IPS DF 6.9 (cell line): ENCODE data around the gene HPS1.

Experiments
- DNase-seq: peaks from one replicate; pipeline ENCODE4 v3.0.0-alpha.2; 2013; ENCODE audit warnings: low read depth, low spot score
- H3K27ac ChIP-seq: one replicate; pipeline ENCODE4 v1.5.1; 2013; ENCODE audit warnings: low read length, control low read depth
- H3K27me3 ChIP-seq: 2 replicates; pipeline ENCODE4 v1.6.1; 2013; ENCODE audit warnings: mild to moderate bottlenecking, low read length; ENCODE audit not compliant: control insufficient read depth, insufficient read depth
- H3K36me3 ChIP-seq: 2 replicates; pipeline ENCODE4 v1.6.1; 2013; ENCODE audit warnings: low read length; ENCODE audit not compliant: control insufficient read depth, insufficient read depth
- H3K4me1 ChIP-seq: 2 replicates; pipeline ENCODE4 v1.6.1; 2013; ENCODE audit warnings: low read length; ENCODE audit not compliant: control insufficient read depth, insufficient read depth
- H3K4me3 ChIP-seq: 2 replicates; pipeline ENCODE4 v1.5.1; 2013; ENCODE audit warnings: mild to moderate bottlenecking, low read length
- H3K9me3 ChIP-seq: 2 replicates; pipeline ENCODE4 v1.6.1; 2013; ENCODE audit warnings: low read length, inconsistent platforms; ENCODE audit not compliant: control insufficient read depth, insufficient read depth
- WGBS: extraction: QIAGEN DNeasy Blood & Tissue Kit; methylation state at CpG from one replicate; pipeline ENCODE4 v1.1.7; 2013; ENCODE audit warnings: mixed read lengths, missing lambda C conversion rate; ENCODE audit not compliant: insufficient read length, insufficient coverage; 5-methylcytosine and 5-hydroxymethylcytosine counted together

The HPS1 gene

DNA sequence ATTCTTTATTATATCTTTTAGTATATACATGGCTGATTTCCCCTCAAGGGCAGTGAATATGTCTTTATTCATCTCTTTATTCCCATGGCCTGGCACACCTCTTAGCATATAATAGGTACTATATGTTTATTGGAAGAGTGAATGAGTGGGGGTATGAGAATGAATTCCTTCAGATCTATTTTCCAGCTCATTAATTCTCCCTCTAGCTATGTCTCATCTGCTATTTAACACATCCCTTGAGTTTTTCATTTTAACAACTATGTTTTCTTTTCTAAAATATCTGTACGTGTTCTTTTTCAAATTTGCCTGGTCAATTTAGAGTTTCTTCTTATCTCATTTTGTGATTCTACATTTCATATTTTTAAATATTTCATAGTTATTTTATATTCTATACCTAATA, 14.4 kb downstream of the HPS1 start:
- DNase-seq: no peak
- no peaks in the 10 kb centered on the region for H3K9me3 ChIP-seq
- no peaks in the 10 kb centered on the region for H3K4me1 ChIP-seq
- WGBS: no CpG with 5 or more reads among the region's 1 CpG
- no peaks in the 10 kb centered on the region for H3K27me3 ChIP-seq
- H3K27ac ChIP-seq: no peak overlapping the region
- H3K36me3 ChIP-seq: peaks cover 3% of the 10 kb centered on the region
- no peak overlapping the region for H3K4me3 ChIP-seq

DNA sequence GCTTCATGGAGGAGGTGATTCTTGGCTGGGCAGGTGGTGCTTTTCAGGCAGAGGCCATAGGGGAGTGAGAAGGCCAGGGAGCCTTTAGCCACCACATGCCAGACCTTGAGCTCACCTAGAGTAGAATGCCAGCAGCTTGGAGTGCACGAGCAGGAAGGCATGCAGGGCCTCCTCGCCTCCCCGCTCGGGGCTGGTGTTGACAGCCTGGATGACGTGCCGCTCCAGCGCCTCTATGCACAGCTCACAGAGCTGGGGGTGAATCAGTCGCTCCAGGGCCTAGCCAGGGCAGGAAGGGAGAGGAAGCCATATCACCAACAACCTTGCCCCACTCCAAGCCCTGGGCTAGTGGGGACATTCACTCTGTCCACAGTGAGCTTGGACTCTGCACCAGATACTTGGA, 15.7 kb downstream of the HPS1 start:
- Histone ChIP-seq H3K4me1 (no peaks in the 10 kb centered on the region), H3K27me3 (no peaks in the 10 kb centered on the region), H3K4me3 (no peak overlapping the region), H3K9me3 (no peaks in the 10 kb centered on the region), H3K27ac (no peak overlapping the region), H3K36me3 (peaks cover 3% of the 10 kb centered on the region)
- whole genome bisulfite sequencing: no CpG with 5 or more reads among the region's 8 CpGs
- DNase-seq: no peak

DNA sequence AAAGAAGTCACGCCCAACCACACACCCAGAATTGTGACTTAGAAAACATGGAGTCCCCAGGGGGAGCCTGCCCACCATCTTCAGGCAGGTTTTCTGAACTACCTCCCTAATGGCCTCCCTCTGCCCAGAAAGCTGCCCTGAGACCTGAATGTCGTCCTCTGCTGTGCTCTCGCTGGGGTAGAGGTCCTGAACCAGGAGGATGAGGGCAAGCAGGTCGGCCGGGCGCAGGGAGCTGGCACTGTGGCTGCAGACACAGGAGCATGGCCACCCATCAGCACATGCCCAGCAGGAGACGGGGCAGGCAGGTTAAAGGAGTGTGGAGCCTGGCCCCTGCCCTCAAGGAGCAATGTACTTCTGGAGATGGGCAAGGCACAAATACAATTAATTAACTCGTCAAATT, 16.3 kb downstream of the HPS1 start:
- peaks cover 3% of the 10 kb centered on the region for H3K36me3 ChIP-seq
- H3K4me1 ChIP-seq: no peaks in the 10 kb centered on the region
- no peak overlapping the region for H3K27ac ChIP-seq
- no peak overlapping the region for H3K4me3 ChIP-seq
- no CpG with 5 or more reads among the region's 8 CpGs for WGBS
- no peaks in the 10 kb centered on the region for H3K9me3 ChIP-seq
- DNase-seq: no peak
- H3K27me3 ChIP-seq: no peaks in the 10 kb centered on the region

DNA sequence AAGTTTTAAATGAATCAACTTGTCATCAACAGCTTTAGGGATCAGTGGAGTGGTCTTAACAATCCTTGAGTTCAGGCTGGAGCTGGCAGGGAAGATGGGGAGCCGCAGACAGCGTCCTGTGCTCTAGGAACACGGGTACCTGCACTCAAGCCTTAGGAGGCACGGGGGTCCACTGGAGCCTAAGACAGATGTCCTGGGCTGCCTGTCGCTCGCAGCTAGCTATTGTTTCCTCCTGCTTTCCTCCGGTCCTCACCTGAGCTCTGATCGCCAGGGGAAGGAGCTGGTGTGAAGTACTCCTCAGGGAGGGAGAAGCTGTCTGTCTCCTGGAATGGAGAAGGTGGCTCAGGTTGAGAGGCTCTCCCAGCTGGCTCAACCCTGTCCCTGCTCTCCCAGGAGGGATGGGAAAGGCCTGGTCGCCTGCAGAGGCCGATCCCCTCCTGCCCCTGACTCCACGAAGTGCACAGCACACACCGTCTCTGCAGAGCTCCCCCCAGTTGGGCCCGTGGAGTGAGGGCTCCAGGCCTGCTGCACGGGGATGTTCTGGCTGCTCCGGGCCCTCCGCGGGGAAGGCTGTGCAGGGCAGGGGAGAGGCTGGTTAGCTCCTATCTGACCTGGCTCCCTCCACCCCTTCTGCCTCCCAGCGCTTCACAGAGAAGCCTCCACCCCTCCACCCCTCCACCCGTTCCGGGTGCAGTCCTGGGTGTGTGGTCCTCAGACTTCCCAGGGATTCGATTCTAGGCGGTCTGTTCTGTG, 17.2 kb downstream of the HPS1 start:
- Histone ChIP-seq H3K9me3 (no peaks in the 10 kb centered on the region), H3K4me3 (no peak overlapping the region), H3K27ac (no peak overlapping the region), H3K27me3 (no peaks in the 10 kb centered on the region), H3K4me1 (no peaks in the 10 kb centered on the region), H3K36me3 (peaks cover 3% of the 10 kb centered on the region)
- no peak for DNase-seq
- no CpG with 5 or more reads among the region's 22 CpGs for WGBS

DNA sequence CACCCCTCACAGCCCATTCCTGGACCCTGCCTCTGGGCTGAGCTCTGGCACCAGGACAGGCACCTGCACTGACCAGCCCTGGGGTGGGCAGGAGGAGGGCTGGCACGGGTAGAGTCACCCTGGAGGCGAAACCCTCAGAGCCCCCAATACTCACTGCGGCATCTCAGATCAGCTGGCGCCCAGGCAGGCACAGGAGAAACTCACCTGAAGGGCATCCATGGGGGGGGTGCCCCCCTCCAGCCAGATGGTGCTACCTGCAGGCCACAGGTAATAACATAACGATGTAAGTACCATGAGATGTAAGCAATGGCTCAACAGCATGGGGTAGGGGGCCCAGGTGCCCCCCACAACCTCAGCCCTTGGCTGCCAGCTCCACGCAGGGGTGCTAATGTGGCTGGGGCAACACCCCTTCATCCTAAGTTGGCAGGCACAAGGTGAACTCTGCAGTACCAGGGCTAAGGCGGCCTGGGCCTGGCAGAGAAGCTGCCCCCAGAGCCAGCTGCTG, 19.7 kb downstream of the HPS1 start:
- WGBS: no CpG with 5 or more reads among the region's 7 CpGs
- peaks cover 3% of the 10 kb centered on the region; the same call in 1 of the 2 replicates for H3K36me3 ChIP-seq

DNA sequence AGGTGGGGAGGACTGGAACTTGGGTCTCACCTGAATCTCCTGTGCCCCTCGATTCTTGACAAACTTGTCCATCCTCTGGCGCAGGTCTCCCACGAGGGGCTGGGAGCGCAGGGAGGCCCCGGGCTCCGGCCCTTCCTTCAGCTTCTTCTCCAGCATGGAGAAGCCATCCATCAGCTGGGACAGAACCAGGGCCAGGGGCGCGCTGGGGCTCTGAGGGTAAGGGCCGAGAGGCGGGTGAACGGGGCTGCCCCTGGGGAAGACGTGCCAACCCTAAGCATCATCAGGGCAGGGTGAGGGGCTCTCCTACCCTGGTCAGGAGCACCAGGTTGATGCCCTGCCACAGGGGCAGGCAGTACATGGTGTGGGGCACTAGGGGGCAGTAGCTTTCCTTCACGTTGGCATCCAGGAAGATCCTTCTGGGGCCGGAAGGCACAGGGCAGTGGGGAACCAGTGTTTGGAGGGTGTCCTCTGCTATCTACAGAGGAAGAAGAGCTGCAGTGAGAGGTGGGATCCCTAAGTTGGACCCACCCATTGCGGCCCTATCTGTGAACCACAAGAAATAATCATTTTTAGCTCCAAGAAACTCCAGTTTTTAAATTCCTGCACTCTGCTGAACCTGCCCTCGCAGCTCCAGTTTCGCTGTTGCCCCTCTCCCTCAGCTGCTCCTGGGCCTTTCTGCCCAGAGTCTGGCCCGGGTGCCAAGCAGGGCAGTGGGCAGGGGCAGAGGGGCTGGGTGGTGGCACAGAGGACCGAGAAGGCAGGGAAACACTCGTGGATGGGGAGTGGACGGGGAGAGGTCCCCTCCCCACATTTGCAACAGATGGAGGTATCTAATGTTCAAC, 21.0 kb downstream of the HPS1 start:
- Histone ChIP-seq H3K27me3 (no peaks in the 10 kb centered on the region), H3K4me3 (no peak overlapping the region), H3K27ac (no peak overlapping the region), H3K4me1 (no peaks in the 10 kb centered on the region), H3K9me3 (no peaks in the 10 kb centered on the region), H3K36me3 (peaks cover 3% of the 10 kb centered on the region; the same call in 1 of the 2 replicates)
- no CpG with 5 or more reads among the region's 21 CpGs for WGBS
- DNase-seq: no peak

More for the DNA sequence above, 19.7 kb downstream of the HPS1 start:
- Histone ChIP-seq H3K9me3 (no peaks in the 10 kb centered on the region), H3K27me3 (no peaks in the 10 kb centered on the region), H3K27ac (no peak overlapping the region), H3K4me3 (no peak overlapping the region), H3K4me1 (no peaks in the 10 kb centered on the region)
- no peak for DNase-seq

DNA sequence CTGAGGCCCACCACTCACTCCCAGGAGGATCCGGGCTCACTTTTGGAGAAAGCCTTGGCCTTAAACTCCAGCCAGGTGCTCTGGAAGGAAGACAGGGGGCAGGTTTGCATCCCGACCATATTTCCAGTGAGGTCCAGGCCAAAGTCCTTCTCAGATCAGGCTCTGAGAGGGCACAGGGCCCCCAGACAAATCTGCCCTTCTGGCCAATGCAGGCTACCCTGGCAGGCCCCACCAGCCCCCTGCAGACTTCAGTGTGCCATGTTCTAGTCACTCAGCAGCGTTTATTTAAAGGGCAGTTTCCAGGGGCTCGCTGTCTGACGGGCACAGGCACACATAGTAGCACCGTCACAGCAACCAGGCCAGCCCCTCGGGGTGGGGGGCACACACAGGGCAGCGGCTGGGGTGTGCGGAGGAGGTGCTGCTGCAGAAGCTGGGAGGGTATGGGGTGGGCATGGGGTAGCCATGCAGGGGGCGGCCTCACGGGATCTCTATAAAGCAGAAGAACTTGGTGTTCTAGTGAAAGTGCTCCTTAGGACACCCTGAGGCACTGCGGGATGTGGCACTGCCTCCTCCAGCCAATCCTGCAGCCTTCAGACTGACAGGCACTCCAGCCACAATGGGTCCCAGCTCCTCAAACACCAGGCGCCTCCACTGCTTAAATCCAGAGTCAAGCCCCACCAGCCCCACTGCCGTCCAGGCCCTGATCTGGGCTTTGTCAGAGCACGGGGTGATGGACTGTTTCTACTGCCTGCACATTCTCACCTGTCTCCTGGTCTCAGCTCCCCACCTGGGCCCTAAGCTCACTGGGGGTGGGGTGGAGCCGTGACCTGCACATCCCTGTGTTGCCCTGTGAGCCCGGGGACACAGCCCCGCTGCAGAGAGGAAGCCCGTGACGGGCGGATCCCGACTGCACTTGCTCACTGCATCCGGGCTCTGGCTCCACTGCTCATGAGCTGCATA, 22.2 kb downstream of the HPS1 start:
- no CpG with 5 or more reads among the region's 23 CpGs for WGBS
- no peaks in the 10 kb centered on the region for H3K9me3 ChIP-seq
- no peaks in the 10 kb centered on the region; the same call in 1 of the 2 replicates for H3K36me3 ChIP-seq

GRCh38 chr10:98423691-98424120, 23.0 kb downstream of the HPS1 start:
- Histone ChIP-seq H3K9me3 (no peaks in the 10 kb centered on the region), H3K4me3 (no peak overlapping the region), H3K27me3 (no peaks in the 10 kb centered on the region), H3K27ac (no peak overlapping the region), H3K36me3 (no peaks in the 10 kb centered on the region; the same call in 1 of the 2 replicates), H3K4me1 (no peaks in the 10 kb centered on the region)
- no CpG with 5 or more reads among the region's 9 CpGs for WGBS
- no peak for DNase-seq

More for the DNA sequence above, 22.2 kb downstream of the HPS1 start:
- Histone ChIP-seq H3K4me1 (no peaks in the 10 kb centered on the region), H3K27ac (no peak overlapping the region), H3K27me3 (no peaks in the 10 kb centered on the region), H3K4me3 (no peak overlapping the region)
- no peak for DNase-seq

GRCh38 chr10:98422182-98422581, 24.6 kb downstream of the HPS1 start:
- Histone ChIP-seq H3K36me3 (no peaks in the 10 kb centered on the region; the same call in 1 of the 2 replicates), H3K27me3 (no peaks in the 10 kb centered on the region), H3K4me1 (no peaks in the 10 kb centered on the region), H3K27ac (no peak overlapping the region), H3K4me3 (no peak overlapping the region), H3K9me3 (no peaks in the 10 kb centered on the region)
- DNase-seq: no peak
- no CpG with 5 or more reads among the region's 10 CpGs for WGBS

DNA sequence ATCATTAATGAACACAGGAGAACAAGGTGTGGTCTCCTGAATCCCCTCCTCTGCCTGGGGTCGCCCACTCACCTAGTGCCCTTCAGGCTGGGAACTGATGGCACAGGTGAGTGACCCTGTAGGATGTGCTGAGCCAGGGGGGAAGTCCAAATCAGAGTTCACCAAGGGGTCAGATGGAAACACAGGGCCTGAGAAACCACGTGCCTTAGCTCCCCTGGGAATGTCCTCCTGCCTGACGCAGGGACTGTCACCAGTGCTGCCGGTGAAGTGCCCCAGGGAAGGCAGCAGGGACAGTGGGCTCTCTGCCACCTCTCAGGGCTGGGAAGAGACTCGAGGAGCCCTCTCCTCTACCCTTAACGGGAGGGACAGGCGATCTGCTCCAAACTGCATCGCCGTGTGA, 25.9 kb downstream of the HPS1 start:
- Histone ChIP-seq H3K27ac (no peak overlapping the region), H3K36me3 (no peaks in the 10 kb centered on the region; the same call in 1 of the 2 replicates), H3K9me3 (no peaks in the 10 kb centered on the region), H3K4me3 (no peak overlapping the region), H3K27me3 (no peaks in the 10 kb centered on the region), H3K4me1 (no peaks in the 10 kb centered on the region)
- DNase-seq: no peak
- WGBS: no CpG with 5 or more reads among the region's 9 CpGs
